Activated T-cell treated with anti-CD3 and anti-CD28 coated beads for 24 hours (primary cell): ENCODE measurements around the gene SEMA5A.

Experiments
- DNase-seq: peaks from one replicate; pipeline ENCODE4 v3.0.0-alpha.2; 2020; ENCODE audit warnings: low read depth

Gene SEMA5A

DNA sequence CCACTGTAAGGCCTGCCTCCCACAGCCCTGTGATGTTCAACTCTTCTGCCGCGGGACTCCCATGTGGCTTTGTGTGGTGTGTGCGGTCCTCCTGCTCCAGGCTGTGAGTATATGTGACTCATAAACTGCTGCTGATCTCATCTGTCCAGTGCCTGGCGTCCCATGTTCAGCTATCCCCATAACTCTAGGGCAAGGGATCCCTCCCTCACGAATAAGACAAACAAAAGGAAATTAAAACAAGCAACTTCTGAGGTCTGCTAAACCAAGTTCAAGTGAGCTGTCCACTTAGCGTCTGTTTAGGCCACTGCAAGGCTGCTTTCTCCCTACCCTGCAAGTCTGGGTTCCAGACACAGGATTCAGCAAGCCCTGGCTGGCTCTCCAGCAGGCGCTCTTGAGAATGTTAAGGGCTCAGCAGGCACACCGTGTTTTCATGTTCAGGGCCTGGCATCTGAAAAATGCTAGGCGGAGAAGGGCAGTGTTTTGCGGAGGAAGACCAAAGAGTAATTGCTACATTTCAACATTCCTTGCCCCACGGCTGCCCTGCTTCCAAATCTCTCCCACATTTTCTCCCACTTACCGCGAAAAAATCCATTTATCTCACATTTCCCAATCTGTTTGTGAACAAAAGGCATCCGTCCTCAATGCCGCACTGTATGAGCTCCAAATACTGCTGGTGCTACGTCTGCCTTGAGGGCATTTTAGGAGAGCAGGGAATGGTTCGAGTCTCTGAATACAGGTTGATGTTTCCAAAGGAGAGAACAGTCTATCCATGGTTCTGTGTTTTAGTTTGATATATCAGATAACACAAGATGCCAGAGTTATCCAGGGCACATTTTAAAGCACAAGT, 280.2 kb downstream of the SEMA5A start:
- DNase-seq: no peak

DNA sequence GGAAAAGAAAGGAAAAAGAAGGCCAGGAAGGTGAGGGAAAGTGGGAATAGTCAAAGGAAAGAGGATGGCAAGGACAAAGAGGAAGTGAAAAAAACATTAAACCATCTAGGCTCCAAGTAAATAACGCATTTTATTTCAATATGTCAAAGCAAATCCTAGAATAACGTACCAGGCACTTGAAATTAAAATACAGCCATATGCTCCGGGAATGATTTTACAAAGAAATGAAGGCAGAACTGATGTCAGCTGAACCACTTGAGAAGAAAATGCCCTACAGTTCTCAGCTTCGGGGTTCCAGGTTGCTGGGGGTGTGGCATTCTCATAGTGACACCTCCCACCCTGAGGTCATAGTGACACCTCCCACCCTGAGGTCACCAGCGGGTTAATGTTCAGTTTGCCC, 281.6 kb downstream of the SEMA5A start:
- no peak for DNase-seq

DNA sequence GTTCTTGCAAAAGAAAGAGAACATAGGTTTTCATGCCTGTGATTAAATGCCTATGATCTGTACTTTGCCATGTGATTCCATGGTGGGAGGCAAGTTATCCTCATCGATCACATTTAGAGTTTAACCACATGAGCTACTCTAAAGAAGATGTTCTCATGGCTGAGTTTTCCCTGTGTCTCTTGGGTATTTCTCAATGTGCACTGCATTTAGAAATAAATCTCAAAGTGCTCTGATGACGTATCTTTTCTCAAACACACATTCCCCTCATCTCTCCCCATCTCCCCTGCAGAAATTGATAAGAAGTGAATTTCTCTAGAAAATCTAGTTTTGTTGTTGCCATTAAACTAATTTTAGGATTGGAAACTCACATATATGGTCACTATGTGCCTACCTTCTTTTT, 282.2 kb downstream of the SEMA5A start:
- DNase-seq: no peak

DNA sequence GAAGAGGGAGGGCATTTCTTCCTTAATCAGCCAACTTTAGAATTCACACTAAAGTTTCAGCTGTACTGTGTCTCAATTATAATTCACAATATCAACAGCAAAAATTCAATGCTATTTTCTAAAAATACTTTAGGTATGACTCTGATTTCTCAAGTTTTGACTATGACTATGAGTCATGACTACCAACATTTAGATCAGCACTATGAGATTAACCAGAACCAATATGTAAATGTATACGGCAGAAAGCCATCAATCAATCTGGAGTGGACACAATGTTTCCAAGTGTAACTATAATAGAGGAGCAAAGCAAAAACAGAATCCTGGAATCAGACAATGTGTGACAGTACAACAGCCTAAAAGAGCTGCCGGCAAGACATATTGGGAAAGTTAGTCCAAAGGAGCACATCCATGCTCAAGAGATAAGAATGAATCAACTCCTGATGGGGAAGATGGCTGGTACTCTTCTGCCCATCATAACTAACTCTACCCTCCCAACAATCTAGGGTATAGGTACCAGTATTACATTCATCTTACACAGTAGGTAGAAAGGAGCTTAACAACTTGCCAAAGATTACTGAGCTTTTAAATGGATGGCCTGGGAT, 294.4 kb downstream of the SEMA5A start:
- no peak for DNase-seq

DNA sequence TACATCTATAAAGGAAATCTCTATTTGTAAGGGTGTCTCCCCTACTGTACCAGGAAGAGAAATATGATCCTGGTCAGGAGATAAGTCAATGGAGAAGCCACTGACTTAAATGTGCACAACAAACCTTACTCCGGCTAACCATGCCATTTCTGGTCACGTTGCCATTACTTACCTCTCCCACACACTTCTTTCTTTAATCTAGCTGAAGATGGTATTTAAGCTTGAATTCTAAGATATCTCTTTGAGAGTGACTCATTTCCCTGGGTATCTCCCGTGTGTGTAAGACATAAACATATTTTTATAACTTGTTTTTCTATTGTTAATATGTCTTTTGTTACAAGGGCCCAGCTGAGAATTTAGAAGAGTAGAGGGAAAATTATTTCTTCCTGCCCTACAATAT, 296.6 kb downstream of the SEMA5A start:
- DNase-seq: no peak

DNA sequence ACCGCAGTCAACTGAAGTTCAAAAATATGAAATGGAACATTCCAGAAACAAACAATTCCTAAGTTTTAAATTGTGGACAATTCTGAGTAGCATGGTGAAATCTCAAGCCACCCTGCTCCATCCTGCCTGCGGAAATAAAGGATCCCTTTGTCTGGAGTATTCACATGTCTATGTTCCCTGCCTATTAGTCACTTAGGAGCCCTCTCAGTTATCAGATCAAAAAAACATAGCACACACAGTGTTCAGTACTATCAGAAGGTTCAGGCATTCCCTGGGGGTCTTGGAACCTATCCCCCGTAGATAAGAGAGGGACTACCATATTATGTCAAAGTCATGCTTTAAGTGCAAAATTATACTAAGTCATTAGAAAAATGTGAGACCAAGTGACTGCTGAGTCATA, 300.8 kb downstream of the SEMA5A start:
- DNase-seq: no peak

DNA sequence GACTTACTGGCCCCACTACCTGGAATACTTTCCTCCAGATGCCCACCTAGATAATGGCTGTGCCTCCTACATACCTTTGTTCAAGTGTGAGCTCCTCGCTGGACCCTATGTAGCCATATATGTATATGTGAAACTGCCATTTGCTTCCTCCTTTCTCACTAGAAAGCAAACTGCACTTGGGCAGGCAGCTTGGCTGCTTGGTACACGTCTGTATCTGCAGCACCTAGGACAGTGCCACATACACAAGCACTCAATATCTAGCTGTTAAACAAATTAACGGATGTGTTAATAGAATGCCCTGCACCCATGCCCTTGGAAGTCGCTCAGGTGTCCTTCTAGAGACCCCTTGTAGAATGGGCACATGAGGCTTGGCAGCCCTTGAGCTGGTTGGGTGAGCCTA, 301.5 kb downstream of the SEMA5A start:
- DNase-seq: no peak

DNA sequence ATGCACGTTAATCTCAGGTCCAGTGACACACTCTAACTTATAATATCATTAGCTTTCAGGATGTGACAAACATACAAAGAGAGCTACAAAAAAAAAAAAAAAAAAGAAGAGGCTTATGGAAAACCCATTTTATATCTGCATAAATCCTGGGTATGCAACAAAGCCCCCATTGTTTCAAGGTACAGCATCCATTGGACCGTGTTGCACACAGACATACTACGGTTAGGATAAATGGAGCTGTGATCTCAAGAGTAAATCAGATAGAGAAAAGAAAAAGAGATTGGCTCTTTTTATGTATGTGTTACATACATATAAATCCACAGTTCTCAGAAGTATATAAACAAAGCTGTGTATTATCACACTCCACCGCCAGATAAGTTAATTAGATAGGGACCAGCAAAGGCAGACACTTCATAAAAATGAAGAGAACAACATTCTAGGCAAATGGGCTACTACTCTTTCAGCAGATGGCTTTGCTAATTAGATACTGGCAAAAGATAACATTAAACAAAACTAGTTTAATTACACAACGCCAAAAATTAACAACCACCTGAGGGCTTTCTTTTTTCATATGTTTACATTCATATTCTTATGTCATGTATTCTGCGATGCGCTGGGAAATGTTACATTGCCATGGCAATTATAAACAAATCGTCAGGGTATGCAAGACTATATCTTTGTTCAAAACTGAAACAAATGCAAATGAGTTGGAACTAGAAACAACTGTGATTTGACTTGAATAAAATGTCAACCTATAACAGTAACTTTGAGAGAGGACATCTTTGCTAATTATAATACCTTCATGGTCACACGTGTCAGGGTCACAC, 304.2 kb downstream of the SEMA5A start:
- no peak for DNase-seq

DNA sequence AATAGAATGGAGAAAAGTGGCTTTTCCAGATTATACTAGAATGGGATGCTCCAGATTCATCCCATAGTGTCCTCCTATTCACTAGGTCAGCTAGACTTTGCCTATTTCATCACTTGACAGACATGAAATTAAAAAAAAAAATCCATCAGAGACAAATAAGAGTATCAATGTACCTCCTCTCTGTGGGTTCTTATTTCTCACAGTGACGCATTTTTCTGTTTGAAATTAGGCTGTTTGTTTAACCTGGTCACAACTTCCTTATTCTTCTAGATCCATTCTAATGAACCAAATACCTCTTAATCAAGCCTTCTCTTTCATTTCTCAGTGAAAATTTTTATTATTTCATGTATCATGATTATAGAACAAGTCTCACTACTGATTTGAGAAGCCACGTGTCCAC, 305.4 kb downstream of the SEMA5A start:
- DNase-seq: no peak

DNA sequence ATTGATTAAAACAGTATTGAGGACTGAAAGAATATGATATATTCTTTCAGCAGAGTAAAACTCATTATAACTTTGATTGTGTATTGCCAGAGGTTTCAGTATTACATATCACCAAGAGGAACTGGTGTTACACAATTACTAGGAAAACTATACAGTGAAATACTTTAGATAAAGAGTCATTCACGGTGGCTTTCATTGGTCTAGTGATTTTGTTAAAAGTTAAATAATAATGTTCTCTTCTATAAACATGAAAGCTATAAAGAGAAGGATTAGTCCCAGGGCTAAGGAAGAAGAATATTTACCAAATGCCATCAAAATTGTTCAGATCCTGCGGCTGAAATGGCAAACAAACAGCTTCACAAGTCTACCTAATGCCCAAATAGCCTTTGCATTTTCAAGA, 306.2 kb downstream of the SEMA5A start:
- no peak for DNase-seq

DNA sequence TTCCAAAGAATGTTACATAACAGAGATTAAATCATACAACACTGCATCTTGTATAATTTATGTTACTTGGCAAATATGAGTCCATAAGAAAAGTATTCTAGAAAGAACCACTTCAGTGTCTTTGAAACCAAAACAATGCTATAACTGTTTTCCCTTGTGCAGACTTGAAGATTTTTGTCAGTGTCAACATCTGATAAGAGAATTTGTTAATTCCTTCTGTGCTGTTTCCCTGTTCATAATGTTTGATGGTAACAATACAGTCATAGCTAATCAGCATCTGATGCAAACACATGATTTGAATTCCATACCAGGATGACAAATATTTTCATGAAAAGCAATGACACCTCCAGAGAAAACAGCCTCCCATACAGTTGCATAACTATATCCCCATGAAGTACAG, 306.8 kb downstream of the SEMA5A start:
- DNase-seq: no peak

DNA sequence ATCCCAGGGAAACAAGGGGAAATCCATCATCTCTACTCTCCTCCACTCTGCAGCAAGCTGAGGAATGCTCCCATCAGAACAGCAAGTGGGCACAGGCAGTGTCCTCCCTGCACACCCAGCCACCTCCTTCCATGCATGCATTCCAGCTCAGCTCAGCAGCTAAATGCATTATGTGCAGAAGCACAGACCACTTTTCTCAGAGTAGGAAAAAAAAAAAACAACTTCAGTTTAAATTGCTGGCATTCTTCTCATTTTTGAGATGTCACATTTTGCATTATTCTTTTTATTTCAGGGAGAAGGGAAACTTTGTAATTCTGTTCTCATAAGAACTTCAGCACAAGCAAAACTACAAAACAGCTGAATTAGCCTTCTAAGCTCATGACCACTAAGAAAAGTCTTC, 312.2 kb downstream of the SEMA5A start:
- no peak for DNase-seq

DNA sequence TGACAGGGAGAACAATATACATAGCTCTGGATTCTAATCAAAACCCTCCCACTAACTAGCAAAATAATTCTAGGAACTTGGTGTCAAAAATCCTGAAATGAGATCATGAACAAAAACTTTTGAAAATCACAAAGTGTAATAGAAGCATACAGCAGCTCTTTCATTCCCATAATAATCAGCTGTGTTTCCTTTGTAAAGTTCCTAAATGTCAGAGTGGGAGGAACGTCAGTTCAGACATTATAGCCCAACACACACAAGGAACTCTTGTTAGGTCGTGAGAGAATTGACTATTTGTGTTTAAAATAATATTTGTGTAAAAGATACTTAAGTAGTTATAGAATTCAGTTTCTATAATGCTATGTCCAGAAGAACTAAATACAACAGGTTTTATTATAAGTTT, 312.8 kb downstream of the SEMA5A start:
- no peak for DNase-seq

DNA sequence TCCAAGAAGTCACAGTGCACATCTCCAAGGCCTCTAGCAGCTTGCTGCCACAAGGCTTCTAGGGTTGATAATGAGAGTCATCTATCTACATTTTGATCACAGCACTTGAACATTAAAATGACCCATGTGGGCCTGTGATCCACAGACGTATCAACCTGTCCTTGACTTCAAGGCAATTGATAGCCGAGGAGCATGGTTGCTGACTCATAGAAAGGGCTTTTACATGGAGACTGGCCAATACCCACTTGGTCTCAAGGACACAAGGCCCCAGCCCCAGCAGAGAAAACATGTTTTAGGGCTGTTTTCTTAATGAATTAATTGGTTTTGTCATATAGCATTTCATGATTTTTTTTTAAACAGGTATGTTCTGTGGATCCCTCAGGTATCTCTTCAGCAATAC, 314.0 kb downstream of the SEMA5A start:
- no peak for DNase-seq

DNA sequence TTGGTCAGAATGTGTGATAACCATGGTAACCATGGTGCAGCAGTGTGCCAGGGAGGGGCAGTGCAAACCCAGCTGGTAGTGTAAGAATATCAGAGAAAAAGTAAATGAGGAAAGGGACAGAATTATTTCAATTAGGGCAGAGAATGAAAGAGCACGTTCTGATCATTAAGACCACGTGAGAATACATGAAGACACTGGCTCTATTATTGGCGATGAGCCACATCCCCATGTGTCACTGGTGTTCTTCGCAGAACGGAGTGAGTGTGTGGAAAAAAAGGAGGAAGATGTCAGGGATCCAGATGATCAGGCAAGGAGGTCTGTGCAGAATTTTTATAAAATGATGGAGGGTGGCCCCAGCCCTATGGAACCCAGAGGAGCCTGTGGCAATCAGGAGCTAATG, 315.5 kb downstream of the SEMA5A start:
- DNase-seq: no peak

DNA sequence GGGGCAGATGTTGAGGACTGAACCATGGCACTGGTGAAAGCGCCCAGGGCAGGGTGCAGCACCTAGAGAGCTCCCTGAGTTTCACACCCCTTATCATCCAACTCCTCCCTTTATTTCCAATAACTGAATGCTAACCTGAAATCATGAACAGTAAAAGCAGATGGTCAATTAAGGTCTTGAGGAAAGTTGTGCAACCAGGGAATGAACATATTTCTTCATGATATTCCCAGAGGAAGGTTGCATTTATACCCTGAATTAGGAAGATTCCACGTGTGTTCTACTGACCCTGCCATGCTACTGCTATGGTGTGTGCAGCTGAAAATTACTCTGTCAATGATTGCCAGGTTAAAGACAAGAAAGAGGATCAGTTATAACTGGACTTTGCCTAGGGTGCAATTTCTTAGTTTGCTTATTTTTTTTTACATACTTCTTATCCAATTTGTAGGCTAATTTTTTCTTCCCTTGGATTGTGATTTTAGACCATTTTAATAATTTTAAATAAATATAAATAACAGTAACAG, 319.8 kb downstream of the SEMA5A start:
- no peak for DNase-seq

DNA sequence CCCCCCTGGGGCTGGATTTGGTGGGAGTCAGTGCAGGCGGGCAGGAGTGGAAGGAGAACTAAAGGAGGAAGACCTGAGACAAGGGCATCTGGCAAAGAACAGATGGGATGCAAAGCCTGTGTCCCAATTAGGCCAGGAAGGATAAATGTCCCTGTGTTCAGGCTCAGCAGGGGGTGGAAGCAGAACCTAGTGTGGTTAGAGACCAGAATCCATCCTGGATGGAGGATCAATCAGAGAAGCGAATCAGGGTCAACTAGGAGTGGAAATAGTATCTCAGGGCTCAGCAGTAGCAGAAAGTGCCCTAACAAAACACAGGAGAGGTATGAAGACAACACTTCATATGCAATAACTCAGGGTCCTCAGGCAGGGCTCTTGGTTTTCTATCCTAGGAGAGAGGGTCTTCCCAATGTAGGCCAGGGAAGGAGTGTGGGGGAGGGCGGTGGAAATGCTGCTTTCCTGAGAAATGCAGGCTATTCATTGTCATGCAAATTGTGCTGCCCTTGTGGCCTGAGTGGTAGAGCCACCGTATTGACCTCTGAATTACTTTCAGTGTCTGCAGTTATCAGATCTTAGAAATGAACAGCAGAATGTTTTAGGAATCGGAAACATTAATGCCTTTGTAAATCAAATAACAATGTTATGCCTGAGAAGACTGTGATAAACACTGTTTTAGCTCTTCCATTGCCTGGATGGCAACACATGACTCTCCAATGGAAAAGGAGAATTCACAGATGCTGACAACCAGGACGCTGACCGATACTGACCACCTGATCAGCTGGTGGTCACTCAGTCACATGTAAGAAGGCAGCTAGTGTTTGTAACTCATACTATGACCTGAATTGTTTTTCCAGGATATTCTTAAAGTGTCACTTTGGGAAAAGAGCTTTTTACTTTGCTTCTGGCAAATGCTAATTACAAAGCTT, 323.6 kb downstream of the SEMA5A start:
- no peak for DNase-seq

DNA sequence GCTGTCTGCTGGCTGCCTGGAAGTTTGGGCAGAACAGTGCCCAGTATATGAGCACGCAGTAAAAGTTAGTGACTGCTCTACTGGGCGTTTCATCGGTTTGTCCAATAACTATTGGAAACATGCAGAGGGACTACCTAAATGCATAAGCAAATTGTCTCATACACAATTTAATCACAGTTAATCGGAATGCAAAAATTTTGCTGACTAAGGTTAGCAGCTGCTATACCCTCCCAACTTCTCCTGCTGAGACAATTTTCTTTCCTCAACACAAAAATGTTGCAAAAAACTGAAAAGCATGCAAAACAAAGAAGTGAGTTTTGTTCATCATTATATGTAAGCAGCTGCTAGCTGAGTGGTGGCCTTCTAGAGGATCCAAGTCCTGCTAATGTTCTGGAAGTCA, 327.5 kb downstream of the SEMA5A start:
- no peak for DNase-seq

DNA sequence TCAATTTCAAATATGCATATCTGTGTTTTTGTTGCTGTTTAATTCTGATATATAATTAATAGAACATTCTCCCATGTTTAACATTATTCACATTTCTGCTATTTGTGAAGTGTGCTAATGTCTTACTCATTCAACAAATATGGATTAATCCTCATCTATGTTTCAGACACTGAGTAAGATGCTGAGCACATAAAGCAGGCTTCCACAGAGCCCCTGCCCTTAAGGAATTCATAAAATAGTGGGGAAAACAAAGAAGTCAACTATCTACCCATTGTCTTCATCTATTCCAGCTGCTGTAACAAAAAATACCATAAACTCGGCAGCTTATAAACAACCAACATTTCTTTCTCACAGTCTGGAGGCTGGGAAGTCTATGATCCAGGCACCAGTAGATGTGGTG, 333.3 kb downstream of the SEMA5A start:
- no peak for DNase-seq

DNA sequence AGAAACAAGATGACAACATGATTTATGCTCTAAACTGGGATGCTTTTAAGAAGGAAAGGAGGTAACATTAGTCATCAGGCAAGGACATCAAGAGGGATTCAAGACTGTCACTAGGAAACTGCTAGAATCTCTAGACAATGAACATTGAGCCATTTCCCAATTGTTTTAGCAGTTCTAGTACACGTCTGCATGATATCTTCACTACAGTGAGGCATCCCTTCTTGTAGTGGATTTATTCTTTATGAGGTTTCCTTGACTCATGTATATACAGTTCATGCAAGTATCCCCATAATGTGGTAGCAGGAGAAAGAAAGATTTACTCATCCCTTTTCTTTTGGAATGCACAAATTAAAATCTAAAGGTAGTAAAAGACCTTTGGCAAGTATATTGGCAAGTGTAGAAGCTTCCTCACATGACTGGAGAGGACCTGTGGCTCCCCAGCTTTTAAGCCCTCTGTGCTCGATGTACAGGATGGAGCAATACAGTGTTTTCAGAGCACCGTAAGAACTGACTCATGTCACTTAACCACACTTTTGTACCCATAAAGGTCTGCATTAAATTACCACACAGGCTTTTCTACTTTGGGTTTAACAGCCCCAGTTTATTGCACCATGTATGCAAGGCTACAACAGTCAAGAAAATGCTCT, 335.9 kb downstream of the SEMA5A start:
- no peak for DNase-seq

DNA sequence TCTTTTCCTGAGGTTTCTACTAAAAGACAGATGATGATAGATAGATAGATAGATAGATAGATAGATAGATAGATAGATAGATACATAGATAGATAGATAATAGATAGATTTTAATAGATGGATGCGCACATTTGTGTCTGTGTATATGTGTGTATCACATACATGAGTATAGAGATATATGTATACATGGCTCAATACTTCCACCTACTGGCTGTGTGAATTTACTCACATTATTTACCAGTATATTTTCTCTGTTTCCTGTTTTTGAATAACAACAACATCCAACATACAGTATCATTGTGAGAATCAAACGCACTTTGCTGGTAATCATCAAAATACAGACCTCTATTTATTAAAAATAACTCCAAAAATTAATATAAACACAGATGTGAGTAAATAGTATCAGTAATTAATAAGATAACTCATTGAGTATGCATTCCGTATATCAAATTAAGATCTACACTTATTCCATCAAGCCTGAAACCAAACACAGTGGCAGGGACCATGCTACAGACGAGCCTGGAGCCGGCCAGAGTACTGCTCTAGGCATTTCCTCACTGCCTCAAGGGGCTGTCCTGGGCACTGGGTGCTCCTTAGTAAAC, 338.0 kb downstream of the SEMA5A start:
- DNase-seq: no peak
